HL-60 (cell line): ENCODE results near the gene CPNE2.

ENCODE experiments used
- DNase-seq, 2 experiments: peaks; one replicate each; pipeline ENCODE4 v3.0.0-alpha.2; 2010 to 2020; ENCODE audit warnings: low read depth in 1 of 2, low spot score in 1 of 2
- H3K27ac ChIP-seq: fragments of 250-450 bp; sonication (Bioruptor Pico); replicated peaks from 2 replicates; pipeline ENCODE4 v1.5.1; 2020; ENCODE audit warnings: mild to moderate bottlenecking, moderate library complexity
- H3K27me3 ChIP-seq: fragments of 250-450 bp; sonication (Bioruptor Pico); 2 replicates; pipeline ENCODE4 v1.5.1; 2021; ENCODE audit warnings: mild to moderate bottlenecking, moderate library complexity; ENCODE audit not compliant: insufficient read depth, poor library complexity, severe bottlenecking
- H3K4me3 ChIP-seq: replicated peaks from 2 replicates; pipeline ENCODE4 v1.5.1; 2011; ENCODE audit warnings: mild to moderate bottlenecking, control low read depth, low read length; ENCODE audit not compliant: insufficient read depth
- GABPA ChIP-seq: IDR thresholded peaks from 2 replicates; pipeline ENCODE4 v1.6.1; 2012; ENCODE audit warnings: low read depth
- POLR2AphosphoS5 ChIP-seq: IDR thresholded peaks from 2 replicates; pipeline ENCODE4 v1.6.1; 2012; ENCODE audit warnings: low read depth
- SPI1 ChIP-seq: IDR thresholded peaks from 2 replicates; pipeline ENCODE4 v1.6.1; 2012; ENCODE audit warnings: low read depth, mild to moderate bottlenecking, borderline replicate concordance
- TF ChIP-seq, protein P1 (sequence below): IDR thresholded peaks from one replicate; pipeline ENCODE4 v1.5.1; 2011; ENCODE audit warnings: low read length, control low read depth, inconsistent platforms; ENCODE audit not compliant: insufficient read depth
- TF ChIP-seq, protein P2 (sequence below): IDR thresholded peaks from 2 replicates; pipeline ENCODE4 v1.6.1; 2012; ENCODE audit warnings: low read depth; ENCODE audit not compliant: insufficient replicate concordance

The CPNE2 gene

DNA sequence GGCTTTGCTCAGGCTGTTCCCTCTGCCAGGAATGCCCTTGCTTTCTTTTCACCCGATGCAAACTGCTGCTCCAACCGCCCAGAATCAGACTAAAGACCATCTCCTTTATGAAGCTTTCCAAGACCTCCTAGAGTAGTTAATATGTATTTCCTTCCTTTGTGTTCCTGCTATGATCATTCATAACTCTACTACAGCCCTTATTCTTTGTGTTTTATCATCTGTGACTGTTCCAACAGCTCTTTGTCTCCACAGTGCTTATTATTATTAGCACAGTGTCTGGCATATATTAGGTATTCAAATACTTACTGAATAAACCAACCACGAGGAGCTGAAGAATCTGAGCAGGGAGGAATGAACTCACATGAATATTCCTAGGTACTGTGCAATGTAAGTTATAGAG is 85.8 kb downstream of the CPNE2 start:
- no peak for DNase-seq
- Histone ChIP-seq H3K27ac (no peak overlapping the region; the same call in 1 of the 2 replicates), H3K27me3 (no peaks in the 10 kb centered on the region), H3K4me3 (no peak overlapping the region)
- TF ChIP-seq POLR2AphosphoS5 (no peak), SPI1 (no peak), GABPA (no peak)
- TF ChIP-seq, protein P1, sequence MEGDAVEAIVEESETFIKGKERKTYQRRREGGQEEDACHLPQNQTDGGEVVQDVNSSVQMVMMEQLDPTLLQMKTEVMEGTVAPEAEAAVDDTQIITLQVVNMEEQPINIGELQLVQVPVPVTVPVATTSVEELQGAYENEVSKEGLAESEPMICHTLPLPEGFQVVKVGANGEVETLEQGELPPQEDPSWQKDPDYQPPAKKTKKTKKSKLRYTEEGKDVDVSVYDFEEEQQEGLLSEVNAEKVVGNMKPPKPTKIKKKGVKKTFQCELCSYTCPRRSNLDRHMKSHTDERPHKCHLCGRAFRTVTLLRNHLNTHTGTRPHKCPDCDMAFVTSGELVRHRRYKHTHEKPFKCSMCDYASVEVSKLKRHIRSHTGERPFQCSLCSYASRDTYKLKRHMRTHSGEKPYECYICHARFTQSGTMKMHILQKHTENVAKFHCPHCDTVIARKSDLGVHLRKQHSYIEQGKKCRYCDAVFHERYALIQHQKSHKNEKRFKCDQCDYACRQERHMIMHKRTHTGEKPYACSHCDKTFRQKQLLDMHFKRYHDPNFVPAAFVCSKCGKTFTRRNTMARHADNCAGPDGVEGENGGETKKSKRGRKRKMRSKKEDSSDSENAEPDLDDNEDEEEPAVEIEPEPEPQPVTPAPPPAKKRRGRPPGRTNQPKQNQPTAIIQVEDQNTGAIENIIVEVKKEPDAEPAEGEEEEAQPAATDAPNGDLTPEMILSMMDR = no peak
- TF ChIP-seq, protein P2, sequence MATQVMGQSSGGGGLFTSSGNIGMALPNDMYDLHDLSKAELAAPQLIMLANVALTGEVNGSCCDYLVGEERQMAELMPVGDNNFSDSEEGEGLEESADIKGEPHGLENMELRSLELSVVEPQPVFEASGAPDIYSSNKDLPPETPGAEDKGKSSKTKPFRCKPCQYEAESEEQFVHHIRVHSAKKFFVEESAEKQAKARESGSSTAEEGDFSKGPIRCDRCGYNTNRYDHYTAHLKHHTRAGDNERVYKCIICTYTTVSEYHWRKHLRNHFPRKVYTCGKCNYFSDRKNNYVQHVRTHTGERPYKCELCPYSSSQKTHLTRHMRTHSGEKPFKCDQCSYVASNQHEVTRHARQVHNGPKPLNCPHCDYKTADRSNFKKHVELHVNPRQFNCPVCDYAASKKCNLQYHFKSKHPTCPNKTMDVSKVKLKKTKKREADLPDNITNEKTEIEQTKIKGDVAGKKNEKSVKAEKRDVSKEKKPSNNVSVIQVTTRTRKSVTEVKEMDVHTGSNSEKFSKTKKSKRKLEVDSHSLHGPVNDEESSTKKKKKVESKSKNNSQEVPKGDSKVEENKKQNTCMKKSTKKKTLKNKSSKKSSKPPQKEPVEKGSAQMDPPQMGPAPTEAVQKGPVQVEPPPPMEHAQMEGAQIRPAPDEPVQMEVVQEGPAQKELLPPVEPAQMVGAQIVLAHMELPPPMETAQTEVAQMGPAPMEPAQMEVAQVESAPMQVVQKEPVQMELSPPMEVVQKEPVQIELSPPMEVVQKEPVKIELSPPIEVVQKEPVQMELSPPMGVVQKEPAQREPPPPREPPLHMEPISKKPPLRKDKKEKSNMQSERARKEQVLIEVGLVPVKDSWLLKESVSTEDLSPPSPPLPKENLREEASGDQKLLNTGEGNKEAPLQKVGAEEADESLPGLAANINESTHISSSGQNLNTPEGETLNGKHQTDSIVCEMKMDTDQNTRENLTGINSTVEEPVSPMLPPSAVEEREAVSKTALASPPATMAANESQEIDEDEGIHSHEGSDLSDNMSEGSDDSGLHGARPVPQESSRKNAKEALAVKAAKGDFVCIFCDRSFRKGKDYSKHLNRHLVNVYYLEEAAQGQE = no peak

DNA sequence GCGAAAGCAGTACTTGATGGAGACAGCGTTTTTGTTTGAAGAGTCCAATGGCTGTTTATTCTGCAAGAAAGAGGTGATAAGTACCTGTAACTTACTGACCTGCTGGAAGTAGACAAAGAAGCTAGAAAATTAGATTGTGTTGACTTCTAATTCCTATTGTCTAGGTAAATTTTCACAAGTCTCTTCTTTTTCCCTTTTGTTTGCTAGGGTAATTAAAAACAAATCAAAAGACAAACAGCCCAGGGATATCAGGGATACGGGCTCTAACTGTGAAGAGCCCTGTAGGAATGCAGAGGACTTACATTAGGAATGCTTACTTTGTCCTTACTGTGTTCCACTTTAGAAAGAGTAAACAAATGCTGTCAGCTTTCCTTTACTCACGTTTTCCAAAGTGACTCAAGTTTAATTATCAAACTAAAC is 86.4 kb downstream of the CPNE2 start:
- TF ChIP-seq, protein P1 = no peak
- no peak for TF ChIP-seq GABPA
- no peak for TF ChIP-seq POLR2AphosphoS5
- TF ChIP-seq, protein P2 = no peak
- TF ChIP-seq SPI1 = no peak
- Histone ChIP-seq H3K27me3 (no peaks in the 10 kb centered on the region), H3K4me3 (no peak overlapping the region), H3K27ac (no peak overlapping the region; the same call in 1 of the 2 replicates)
- no peak for DNase-seq

DNA sequence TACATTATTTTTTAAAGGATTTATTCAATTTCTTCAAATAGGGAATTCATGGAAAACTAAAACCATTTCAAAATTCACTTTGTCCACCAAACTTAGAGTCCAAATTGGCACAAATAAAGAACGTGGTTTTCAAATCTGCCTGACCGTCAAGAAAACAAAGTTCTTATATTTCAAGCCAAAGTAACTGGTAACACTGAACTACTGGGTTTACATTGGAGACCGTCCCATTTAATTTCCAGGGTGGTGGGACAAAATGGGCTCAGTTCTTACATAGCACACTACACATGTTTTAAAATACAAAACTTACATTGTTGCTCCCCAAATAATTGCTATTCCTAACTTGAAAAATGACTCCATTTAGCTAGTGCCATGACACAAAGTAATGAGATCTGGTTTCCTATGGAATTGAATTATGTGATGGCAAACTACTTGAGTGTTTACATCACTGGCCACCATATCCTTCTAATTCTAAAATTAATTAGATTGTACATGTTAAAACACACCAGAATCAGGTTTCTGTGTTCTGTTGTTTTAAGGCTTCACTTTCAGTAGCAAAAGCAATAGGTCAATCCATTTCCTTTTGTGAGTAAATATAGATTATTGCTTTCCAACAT is 86.9 kb downstream of the CPNE2 start:
- DNase-seq = no peak
- TF ChIP-seq GABPA = no peak
- TF ChIP-seq, protein P1 = no peak
- H3K27ac ChIP-seq = no peak overlapping the region
- no peak overlapping the region for H3K4me3 ChIP-seq
- no peaks in the 10 kb centered on the region for H3K27me3 ChIP-seq

DNA sequence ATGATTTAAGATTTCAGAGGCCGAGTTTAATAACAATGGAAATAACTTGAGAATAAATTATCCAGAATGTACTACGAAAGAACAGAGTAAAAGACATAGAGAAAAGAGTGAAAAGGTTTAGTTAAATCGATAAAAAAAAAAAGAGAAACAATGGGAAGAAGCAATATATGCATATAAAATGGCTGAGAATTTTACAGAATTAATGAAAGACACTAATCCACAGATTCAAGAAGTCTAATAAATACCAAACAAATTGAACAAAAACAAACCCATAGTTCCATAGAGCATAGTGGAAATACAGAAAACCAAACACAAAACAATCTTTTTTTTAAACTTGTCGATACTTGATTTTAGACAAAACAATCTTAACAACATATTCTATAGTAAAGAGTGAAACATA is 91.7 kb downstream of the CPNE2 start:
- H3K27me3 ChIP-seq = no peaks in the 10 kb centered on the region
- peak overlapping the region; percentile 96; the same call in 1 of the 2 replicates for H3K4me3 ChIP-seq
- H3K27ac ChIP-seq = no peak overlapping the region; the same call in 1 of the 2 replicates
- no peak for TF ChIP-seq POLR2AphosphoS5
- TF ChIP-seq SPI1 = no peak
- no peak for DNase-seq
